HG03025 (cell line): ENCODE results near the gene OR2K2.
"Not testable (repeated sequence)": the region's sequence is repeated elsewhere in the genome, so short reads cannot be mapped to it uniquely, and the experiment has no call there.

Experiments used
- ATAC-seq: cut with Tn5 transposase; IDR thresholded peaks from one replicate; pipeline ENCODE4 v1.9.1; 2021; ENCODE audit warnings: mild to moderate bottlenecking, moderate library complexity; ENCODE audit not compliant: unreplicated experiment, low FRiP score

The OR2K2 gene

GRCh38 chr9:111330124-111330523 lies at the start of gene OR2K2:
OR2K2 (minus strand) TSS chr9:111330224; CDS start chr9:111328433, 1,791 bp downstream.
- ATAC-seq, result no peak

GRCh38 chr9:111375817-111376564 lies 46.0 kb upstream of the OR2K2 start:
- ATAC-seq, result no peak

GRCh38 chr9:111375062-111375461 lies 45.0 kb upstream of the OR2K2 start:
- ATAC-seq, result no peak

- ATAC-seq, result no peak
Observed at GRCh38 chr9:111372297-111372696, 42.3 kb upstream of the OR2K2 start.

GRCh38 chr9:111366978-111367377 lies 37.0 kb upstream of the OR2K2 start:
- ATAC-seq, result no peak

- no peak for ATAC-seq
Observed at GRCh38 chr9:111362526-111362925, 32.5 kb upstream of the OR2K2 start.

GRCh38 chr9:111360881-111361280 lies 30.9 kb upstream of the OR2K2 start:
- no peak for ATAC-seq

GRCh38 chr9:111356481-111357244 lies 26.6 kb upstream of the OR2K2 start:
- no peak for ATAC-seq

- no peak for ATAC-seq
Observed at GRCh38 chr9:111352545-111352944, 22.5 kb upstream of the OR2K2 start.

GRCh38 chr9:111350556-111350955 lies 20.5 kb upstream of the OR2K2 start:
- no peak for ATAC-seq

GRCh38 chr9:111349766-111350165 lies 19.7 kb upstream of the OR2K2 start:
- no peak for ATAC-seq

GRCh38 chr9:111348821-111349271 lies 18.8 kb upstream of the OR2K2 start:
- ATAC-seq, result no peak

GRCh38 chr9:111334318-111334863 lies 4.4 kb upstream of the OR2K2 start:
- ATAC-seq, result not testable (repeated sequence)

- ATAC-seq, result no peak
Observed at GRCh38 chr9:111320631-111321030, 9.4 kb downstream of the OR2K2 start.

- no peak for ATAC-seq
Observed at GRCh38 chr9:111316796-111317195, 13.2 kb downstream of the OR2K2 start.

- ATAC-seq, result no peak
Observed at GRCh38 chr9:111305914-111306313, 24.1 kb downstream of the OR2K2 start.

GRCh38 chr9:111304000-111304399 lies 26.0 kb downstream of the OR2K2 start:
- ATAC-seq, result not testable (repeated sequence)

- ATAC-seq, result no peak
Observed at GRCh38 chr9:111301195-111301594, 28.8 kb downstream of the OR2K2 start.

GRCh38 chr9:111300140-111300735 lies 29.8 kb downstream of the OR2K2 start:
- no peak for ATAC-seq

GRCh38 chr9:111299599-111299966 lies 30.4 kb downstream of the OR2K2 start:
- ATAC-seq, result not testable (repeated sequence)
